ENCODE data around the gene CDON. TPM values are rescaled to one million over a fixed set of nuclear protein-coding genes. Genes with fewer than 3 reads are reported as not detected.

The CDON gene
- total and polyA plus RNA-seq, 2 of the 13 experiments (the other 11 are each of a cell fraction or from before 2014, with no cell fraction given), result 9.6 to 12.8 TPM

GRCh38 chr11:126088999-126089398 lies 26.3 kb upstream of the CDON start (continued):
- TF ChIP-seq NFE2 (CRISPR knock-in tag; IDR thresholded peaks at IDR 0.05), result no peak
- TF ChIP-seq HNRNPUL1 (IDR thresholded peaks at IDR 0.05; ENCODE audit: low read depth, low read length), result no peak
- TF ChIP-seq FOXK1 (CRISPR knock-in tag; IDR thresholded peaks at IDR 0.05; ENCODE audit: borderline replicate concordance, low read depth), result peak; percentile 37; the same call in 1 of the 2 replicates
- TF ChIP-seq JUNB (CRISPR knock-in tag; IDR thresholded peaks at IDR 0.05; ENCODE audit: borderline replicate concordance), result no peak
- TF ChIP-seq NFYB (CRISPR knock-in tag; IDR thresholded peaks at IDR 0.05), result no peak
- TF ChIP-seq NBN (conservative IDR thresholded peaks at IDR 0.05), result no peak
- no peak for TF ChIP-seq SNAPC2 (CRISPR knock-in tag; IDR thresholded peaks at IDR 0.05)
- no peak for TF ChIP-seq NFE2L1 (CRISPR knock-in tag; IDR thresholded peaks at IDR 0.05; ENCODE audit: borderline replicate concordance)
- no peak for TF ChIP-seq ZNF75D (CRISPR knock-in tag; IDR thresholded peaks at IDR 0.05; ENCODE audit: borderline replicate concordance)
- no peak for TF ChIP-seq ZNF660 (CRISPR knock-in tag; IDR thresholded peaks at IDR 0.05; ENCODE audit: borderline replicate concordance, low read depth)
- no peak for TF ChIP-seq ZNF512B (CRISPR knock-in tag; IDR thresholded peaks at IDR 0.05; ENCODE audit: borderline replicate concordance)
- TF ChIP-seq SP5 (CRISPR knock-in tag; IDR thresholded peaks at IDR 0.05; ENCODE audit: borderline replicate concordance, low read depth), result peak; percentile 48; the same call in 1 of the 2 replicates
- TF ChIP-seq MAFF (IDR thresholded peaks at IDR 0.05; ENCODE audit: low read depth, low read length), result no peak
- no peak for TF ChIP-seq NR1H2 (CRISPR knock-in tag; IDR thresholded peaks at IDR 0.05; ENCODE audit: borderline replicate concordance, low read depth)
- no peak for TF ChIP-seq MAZ (IDR thresholded peaks at IDR 0.05; ENCODE audit: borderline replicate concordance, low read depth, low read length)
- 0 out of 2 replicates have a peak, but pooled peaks have one; percentile 40 for TF ChIP-seq MAZ (CRISPR knock-in tag; IDR thresholded peaks at IDR 0.05; ENCODE audit: low read depth)
- no peak for TF ChIP-seq PHF8 (CRISPR knock-in tag; IDR thresholded peaks at IDR 0.05)
- TF ChIP-seq SMARCC2 (IDR thresholded peaks at IDR 0.05), result no peak
- no peak for TF ChIP-seq GABPA (IDR thresholded peaks at IDR 0.05; ENCODE audit: low read depth, low read length)
- TF ChIP-seq GABPA (CRISPR knock-in tag; IDR thresholded peaks at IDR 0.05; ENCODE audit: low read depth), result no peak
- no peak for TF ChIP-seq KLF15 (CRISPR knock-in tag; IDR thresholded peaks at IDR 0.05; ENCODE audit: borderline replicate concordance)
- TF ChIP-seq ZNF331 (CRISPR knock-in tag; IDR thresholded peaks at IDR 0.05), result peak; percentile 78; the same call in 1 of the 2 replicates
- no peak for TF ChIP-seq ZUFSP (CRISPR knock-in tag; IDR thresholded peaks at IDR 0.05; ENCODE audit: borderline replicate concordance)
- peak; percentile 62 for TF ChIP-seq TCF7 (IDR thresholded peaks at IDR 0.05; ENCODE audit: low read depth)
- TF ChIP-seq SKI (IDR thresholded peaks at IDR 0.05; ENCODE audit: partially characterized antibody), result peak; percentile 45
- no peak for TF ChIP-seq ZNF724P (CRISPR knock-in tag; IDR thresholded peaks at IDR 0.05; ENCODE audit: borderline replicate concordance)
- 0 out of 2 replicates have a peak, but pooled peaks have one; percentile 33 for TF ChIP-seq ZNF556 (CRISPR knock-in tag; IDR thresholded peaks at IDR 0.05; ENCODE audit: borderline replicate concordance)
- TF ChIP-seq HDAC1 (CRISPR knock-in tag; IDR thresholded peaks at IDR 0.05), result peak; percentile 84
- TF ChIP-seq MBD4 (IDR thresholded peaks at IDR 0.05; ENCODE audit: borderline replicate concordance, low read length), result no peak

All from HepG2 (cell line).